H1 (cell line): ENCODE results near the gene ODR4. TPM values are rescaled to one million over a fixed set of nuclear protein-coding genes. Genes with fewer than 3 reads are reported as not detected.

Experiments used
- CTCF ChIA-PET: fragments of 300-600 bp; sonication (Branson Sonifier 250); formaldehyde crosslinking; loops from one replicate; lab custom pipeline; 2021; ENCODE audit not compliant: partially characterized antibody; lab: Charles Lee
- POLR2A ChIA-PET: fragments of 300-600 bp; sonication (Branson Sonifier 250); formaldehyde crosslinking; loops from one replicate; lab custom pipeline; 2021; ENCODE audit warnings: inconsistent platforms; ENCODE audit not compliant: partially characterized antibody; lab: Charles Lee
- DNase-seq, 2 experiments: peaks; one replicate each; pipeline versions ENCODE4 v3.0.0 to v3.0.0-alpha.2; 2010 to 2022; ENCODE audit warnings: low spot score in 2 of 2, low read depth in 1 of 2, mixed read lengths in 1 of 2
- FAIRE-seq: peaks from 2 replicates; lab custom pipeline; 2011; peaks lifted over from hg19 to GRCh38; lab: Jason Lieb, UNC
- H2AFZ ChIP-seq: 2 replicates; pipeline ENCODE4 v1.8.1; 2012; ENCODE audit warnings: low read length, inconsistent platforms
- H2AK5ac ChIP-seq: 2 replicates; pipeline ENCODE4 v1.6.1; 2013; ENCODE audit warnings: low read depth, low read length
- H2BK120ac ChIP-seq: replicated peaks from 2 replicates; pipeline ENCODE3; 2013; ENCODE audit warnings: low read depth, low read length, inconsistent platforms
- H2BK12ac ChIP-seq: 2 replicates; pipeline ENCODE4 v1.6.1; 2013; ENCODE audit warnings: low read depth, low read length
- H2BK15ac ChIP-seq: 2 replicates; pipeline ENCODE4 v1.6.1; 2013; ENCODE audit warnings: low read length
- H2BK20ac ChIP-seq: 2 replicates; pipeline ENCODE4 v1.6.1; 2013; ENCODE audit warnings: low read length
- H2BK5ac ChIP-seq: 2 replicates; pipeline ENCODE4 v1.6.1; 2013; ENCODE audit warnings: low read depth, low read length
- H3K14ac ChIP-seq: 2 replicates; pipeline ENCODE4 v1.6.1; 2013; ENCODE audit warnings: inconsistent platforms; ENCODE audit not compliant: insufficient read length
- H3K18ac ChIP-seq: 2 replicates; pipeline ENCODE4 v1.6.1; 2013; ENCODE audit warnings: low read length; ENCODE audit errors: extremely low read depth
- H3K23ac ChIP-seq: 2 replicates; pipeline ENCODE4 v1.6.1; 2013; ENCODE audit warnings: inconsistent platforms; ENCODE audit not compliant: insufficient read length
- H3K23me2 ChIP-seq: 2 replicates; pipeline ENCODE4 v1.6.1; 2013; ENCODE audit warnings: low read depth, low read length
- H3K27ac ChIP-seq: 2 replicates; pipeline ENCODE4 v1.6.1; 2011; ENCODE audit warnings: low read depth, low read length, inconsistent platforms
- H3K27me3 ChIP-seq, 4 experiments: replicated peaks in 1 of 4; 1 replicate in 1 of 4; 2 replicates in 3 of 4; pipeline versions ENCODE4 v1.6.1 to v1.8.1; 2011 to 2013; ENCODE audit warnings: low read length in 3 of 4, mild to moderate bottlenecking in 3 of 4, inconsistent platforms in 2 of 4, mixed read lengths in 2 of 4, moderate library complexity in 1 of 4; ENCODE audit not compliant: control insufficient read depth in 3 of 4, insufficient read depth in 3 of 4; ENCODE audit errors: extremely low read depth in 1 of 4
- H3K36me3 ChIP-seq, 4 experiments: 2 replicates each; pipeline versions ENCODE4 v1.6.1 to v1.8.1; 2011 to 2013; ENCODE audit warnings: mild to moderate bottlenecking in 4 of 4, low read length in 3 of 4, moderate library complexity in 2 of 4, control low read depth in 1 of 4, inconsistent platforms in 1 of 4; ENCODE audit not compliant: insufficient read depth in 4 of 4, control insufficient read depth in 2 of 4
- H3K4ac ChIP-seq: replicated peaks from 2 replicates; pipeline ENCODE3; 2013; ENCODE audit warnings: low read length, low read depth, mixed read lengths, inconsistent platforms; ENCODE audit not compliant: insufficient read length
- H3K4me1 ChIP-seq, 4 experiments: replicated peaks in 1 of 4; 1 replicate in 1 of 4; 2 replicates in 3 of 4; pipeline versions ENCODE4 v1.6.1 to v1.8.1; 2011 to 2013; ENCODE audit warnings: low read length in 3 of 4, inconsistent platforms in 2 of 4, mixed read lengths in 1 of 4; ENCODE audit not compliant: insufficient read depth in 4 of 4, control insufficient read depth in 3 of 4
- H3K4me2 ChIP-seq, 2 experiments: 2 replicates each; pipeline versions ENCODE4 v1.6.1 to v1.8.1; 2011 to 2013; ENCODE audit warnings: low read depth in 2 of 2, low read length in 2 of 2, control low read depth in 1 of 2, inconsistent platforms in 1 of 2, mild to moderate bottlenecking in 1 of 2; ENCODE audit not compliant: insufficient read depth in 1 of 2
- H3K4me3 ChIP-seq, 4 experiments: fragments of 200-600, 300-600 bp in 1 of 4; sonication (generic), shearing (Covaris generic), sonication (Bioruptor Twin) in 1 of 4; 2 replicates each; pipeline versions ENCODE4 v1.5.1 to v1.8.1; 2011 to 2016; ENCODE audit warnings: low read length in 4 of 4, low read depth in 3 of 4, control low read depth in 2 of 4, inconsistent platforms in 2 of 4, mild to moderate bottlenecking in 2 of 4, mixed read lengths in 1 of 4, moderate library complexity in 1 of 4; ENCODE audit not compliant: insufficient read depth in 2 of 4; ENCODE audit errors: extremely low read depth in 1 of 4
- H3K56ac ChIP-seq: replicated peaks from 2 replicates; pipeline ENCODE3; 2013; ENCODE audit warnings: low read depth, mild to moderate bottlenecking, mixed read lengths, low read length, inconsistent platforms; ENCODE audit not compliant: insufficient read length
- H3K79me1 ChIP-seq: 2 replicates; pipeline ENCODE4 v1.6.1; 2013; ENCODE audit warnings: low read depth, low read length, control low read depth
- H3K79me2 ChIP-seq, 2 experiments: 2 replicates each; pipeline versions ENCODE4 v1.6.1 to v1.8.1; 2012 to 2013; ENCODE audit warnings: low read length in 2 of 2, mild to moderate bottlenecking in 2 of 2, inconsistent platforms in 1 of 2; ENCODE audit not compliant: insufficient read depth in 2 of 2, control insufficient read depth in 1 of 2
- H3K9ac ChIP-seq, 4 experiments: replicated peaks in 1 of 4; 1 replicate in 1 of 4; 2 replicates in 3 of 4; pipeline versions ENCODE4 v1.6.1 to v1.8.1; 2011 to 2013; ENCODE audit warnings: low read depth in 3 of 4, low read length in 3 of 4, control low read depth in 2 of 4, mild to moderate bottlenecking in 2 of 4, moderate library complexity in 2 of 4, inconsistent platforms in 1 of 4; ENCODE audit errors: extremely low read depth in 1 of 4
- H3K9me3 ChIP-seq, 2 experiments: 2 replicates each; pipeline versions ENCODE4 v1.6.1 to v1.8.1; 2012 to 2013; ENCODE audit warnings: mild to moderate bottlenecking in 2 of 2, moderate library complexity in 2 of 2, control low read depth in 1 of 2, inconsistent platforms in 1 of 2, low read depth in 1 of 2, low read length in 1 of 2, mixed read lengths in 1 of 2; ENCODE audit not compliant: insufficient read depth in 2 of 2
- H4K20me1 ChIP-seq, 2 experiments: replicated peaks in 1 of 2; 2 replicates each; pipeline versions ENCODE3 to v1.8.1; 2011 to 2013; ENCODE audit warnings: inconsistent platforms in 2 of 2, low read length in 2 of 2, mild to moderate bottlenecking in 1 of 2; ENCODE audit not compliant: insufficient read depth in 2 of 2, control insufficient read depth in 1 of 2
- H4K5ac ChIP-seq: 2 replicates; pipeline ENCODE4 v1.6.1; 2013; ENCODE audit warnings: low read length, low read depth, mixed read lengths, inconsistent platforms; ENCODE audit not compliant: insufficient read length
- H4K8ac ChIP-seq: 2 replicates; pipeline ENCODE4 v1.8.0; 2013; ENCODE audit warnings: mild to moderate bottlenecking, moderate library complexity, low read length, inconsistent platforms; ENCODE audit not compliant: insufficient read depth; ENCODE audit errors: extremely low read depth
- H4K91ac ChIP-seq: replicated peaks from 2 replicates; pipeline ENCODE3; 2013; ENCODE audit warnings: low read length, mixed read lengths, inconsistent platforms; ENCODE audit not compliant: insufficient read length
- CHD2 ChIP-seq: IDR thresholded peaks from 2 replicates; pipeline ENCODE4 v1.6.1; 2012; ENCODE audit warnings: low read length, improper control_type of control experiment
- FOSL1 ChIP-seq: IDR thresholded peaks from 2 replicates; pipeline ENCODE4 v1.6.1; 2011; ENCODE audit warnings: mild to moderate bottlenecking, low read depth, low read length, moderate library complexity; ENCODE audit not compliant: insufficient read depth
- GABPA ChIP-seq: IDR thresholded peaks from 2 replicates; pipeline ENCODE4 v1.6.1; 2011; ENCODE audit warnings: mild to moderate bottlenecking, low read length, moderate library complexity, borderline replicate concordance; ENCODE audit not compliant: insufficient read depth
- JUND ChIP-seq: IDR thresholded peaks from 2 replicates; pipeline ENCODE4 v1.6.1; 2011; ENCODE audit warnings: mild to moderate bottlenecking, improper control_type of control experiment, low read length
- KDM1A ChIP-seq: fragments of 200-600, 300-600 bp; sonication (generic); IDR thresholded peaks from 2 replicates; pipeline ENCODE4 v1.7.1; 2016; ENCODE audit warnings: mild to moderate bottlenecking, low read length, borderline replicate concordance
- NANOG ChIP-seq: IDR thresholded peaks from 2 replicates; pipeline ENCODE4 v1.6.1; 2011; ENCODE audit warnings: low read length, low read depth, mild to moderate bottlenecking, inconsistent platforms; ENCODE audit not compliant: insufficient read depth, poor library complexity, severe bottlenecking
- NRF1 ChIP-seq: IDR thresholded peaks from 2 replicates; pipeline ENCODE4 v1.6.1; 2011; ENCODE audit warnings: mild to moderate bottlenecking, low read depth, low read length, improper control_type of control experiment
- RAD21 ChIP-seq, 2 experiments: IDR thresholded peaks in 1 of 2; conservative IDR thresholded peaks in 1 of 2; 2 replicates each; pipeline ENCODE4 v1.6.1; 2011; ENCODE audit warnings: low read depth in 2 of 2, low read length in 2 of 2, improper control_type of control experiment in 1 of 2, inconsistent platforms in 1 of 2, mild to moderate bottlenecking in 1 of 2, moderate library complexity in 1 of 2
- RNF2 ChIP-seq: fragments of 200-900, 300-1000 bp; sonication (generic); IDR thresholded peaks from 2 replicates; pipeline ENCODE4 v1.7.1; 2016; ENCODE audit warnings: borderline replicate concordance, low read depth, mild to moderate bottlenecking, antibody characterized with exemption, low read length; ENCODE audit not compliant: poor library complexity, severe bottlenecking; ENCODE audit errors: missing control alignments
- WGBS, 2 experiments: shearing (Covaris generic) in 1 of 2; methylation state at CpG; one replicate each; pipeline versions ENCODE4 v1.1.6 to v1.1.7; 2013 to 2015; ENCODE audit warnings: low lambda C conversion rate in 2 of 2, mixed read lengths in 2 of 2, inconsistent platforms in 1 of 2, low coverage in 1 of 2, missing lambda C conversion rate in 1 of 2; ENCODE audit not compliant: insufficient replicate concordance in 2 of 2, insufficient coverage in 1 of 2, insufficient read length in 1 of 2; ENCODE audit errors: extremely low coverage in 1 of 2, missing lambda C conversion rate in 1 of 2; 5-methylcytosine and 5-hydroxymethylcytosine counted together
- polyA plus RNA-seq, 7 experiments: library from polyadenylated mRNA; depleted of rRNA in 3 of 7; stranded (reverse) in 5 of 7; unstranded in 2 of 7; fragments of >200 nt in 5 of 7; fragments of 200-250 nt in 2 of 7; gene quantifications; 1 replicate in 5 of 7; 2 replicates in 1 of 7; 4 replicates in 1 of 7; pipeline versions ENCODE4 v1.2.1 to v1.2.3, GENCODE V29; 2011 to 2013; ENCODE audit warnings: missing spikeins in 2 of 7, mixed read lengths in 2 of 7
- total RNA-seq: library from RNA; stranded (reverse); fragmentation: NEBNext Ultra II Directional; extraction: Animal tissue kit (Norgen Biotek cat#: 25700); gene quantifications from 2 replicates; pipeline ENCODE4 v1.2.1, GENCODE V29; 2021
- TF ChIP-seq, protein P1 (sequence below): IDR thresholded peaks from 2 replicates; pipeline ENCODE4 v1.6.1; 2012; ENCODE audit warnings: low read length, inconsistent platforms

The ODR4 gene
- total and polyA plus RNA-seq, 2 of the 8 experiments (the other 6 are each of a cell fraction or from before 2014, with no cell fraction given), result 4.1 to 14.1 TPM

DNA sequence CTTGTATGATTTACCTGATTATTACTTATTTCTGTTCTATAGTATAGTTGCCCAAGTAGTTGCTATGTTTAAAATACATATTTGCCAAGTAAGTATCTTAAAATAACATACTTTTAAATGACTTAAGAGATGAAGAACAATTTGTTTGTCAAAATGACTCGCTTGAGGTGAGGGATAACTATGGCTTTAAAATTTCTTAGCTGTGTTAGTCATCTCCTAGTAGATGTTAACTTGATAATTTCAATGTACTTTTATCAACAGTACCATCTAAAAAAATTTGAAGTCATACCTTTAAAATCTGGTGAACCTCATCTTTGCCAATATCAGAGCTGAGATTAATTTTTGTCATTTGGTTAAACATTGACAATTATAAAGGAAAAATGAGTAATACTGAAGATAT, 37.7 kb downstream of the ODR4 start:
- Histone ChIP-seq H3K9ac (no peak overlapping the region), H3K79me1 (no peaks in the 10 kb centered on the region), H4K8ac (no peak overlapping the region), H3K56ac (no peak overlapping the region), H3K18ac (no peak overlapping the region), H4K20me1 (no peaks in the 10 kb centered on the region), H2BK15ac (no peak overlapping the region), H2BK20ac (no peak overlapping the region), H4K5ac (no peak overlapping the region), H2BK120ac (no peak overlapping the region), H3K4me3 (no peak overlapping the region), H3K14ac (no peak overlapping the region), H4K91ac (no peak overlapping the region), H3K27ac (no peak overlapping the region), H3K23ac (no peak overlapping the region), H2BK12ac (no peak overlapping the region), H3K23me2 (no peaks in the 10 kb centered on the region), H3K4ac (no peak overlapping the region), H3K4me1 (no peaks in the 10 kb centered on the region), H3K27me3 (no peaks in the 10 kb centered on the region), H3K9me3 (no peaks in the 10 kb centered on the region), H3K79me2 (no peaks in the 10 kb centered on the region), H2AK5ac (no peak overlapping the region), H2BK5ac (no peak overlapping the region), H3K36me3 (peaks cover 0 to 41% (median 3%) of the 10 kb centered on the region in 4 experiments; a peak in 3 of 8 replicates), H3K4me2 (no peak overlapping the region), H2AFZ (no peak overlapping the region)
- ChIA-PET CTCF (interaction anchor here (1.1 to 1.8 kb wide), 2 partner anchors 9 to 13 kb away, joined by 4 read pairs; no protein-coding TSS in a partner anchor), POLR2A (interaction anchor here (1.3 kb wide), 1 partner anchor 13 kb away, joined by 3 read pairs; no protein-coding TSS in a partner anchor)
- no peak for FAIRE-seq
- DNase-seq, result no peak
- WGBS, 2 experiments, result 92% methylated on average over 1 of the region's 1 CpG; no CpG with 5 or more reads in 1 of the 2 experiments
- TF ChIP-seq NANOG, result no peak
- TF ChIP-seq GABPA, result no peak
- no peak for TF ChIP-seq NRF1
- TF ChIP-seq, protein P1, sequence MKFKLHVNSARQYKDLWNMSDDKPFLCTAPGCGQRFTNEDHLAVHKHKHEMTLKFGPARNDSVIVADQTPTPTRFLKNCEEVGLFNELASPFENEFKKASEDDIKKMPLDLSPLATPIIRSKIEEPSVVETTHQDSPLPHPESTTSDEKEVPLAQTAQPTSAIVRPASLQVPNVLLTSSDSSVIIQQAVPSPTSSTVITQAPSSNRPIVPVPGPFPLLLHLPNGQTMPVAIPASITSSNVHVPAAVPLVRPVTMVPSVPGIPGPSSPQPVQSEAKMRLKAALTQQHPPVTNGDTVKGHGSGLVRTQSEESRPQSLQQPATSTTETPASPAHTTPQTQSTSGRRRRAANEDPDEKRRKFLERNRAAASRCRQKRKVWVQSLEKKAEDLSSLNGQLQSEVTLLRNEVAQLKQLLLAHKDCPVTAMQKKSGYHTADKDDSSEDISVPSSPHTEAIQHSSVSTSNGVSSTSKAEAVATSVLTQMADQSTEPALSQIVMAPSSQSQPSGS, result no peak
- no peak for TF ChIP-seq RAD21 (IDR thresholded peaks at IDR 0.05 in 1 of 2, conservative IDR thresholded peaks at IDR 0.05 in 1 of 2; ENCODE audit: low read depth in 2 of 2, low read length in 2 of 2)
- no peak for TF ChIP-seq CHD2
- TF ChIP-seq KDM1A, result no peak
- TF ChIP-seq JUND, result no peak
- no peak for TF ChIP-seq RNF2
- TF ChIP-seq FOSL1, result no peak
